WERI-Rb-1 (cell line): Measurements from ENCODE around the gene EFHD2.
"Not testable (repeated sequence)": the region's sequence is repeated elsewhere in the genome, so short reads cannot be mapped to it uniquely, and the experiment has no call there.

Experiments used
- DNase-seq: peaks from one replicate; pipeline ENCODE4 v3.0.0-alpha.2; 2020
- H3K27ac ChIP-seq: fragments of 250-450 bp; sonication (Bioruptor Pico); 2 replicates; pipeline ENCODE4 v1.5.1; 2020; ENCODE audit warnings: mild to moderate bottlenecking, moderate library complexity
- H3K27me3 ChIP-seq: fragments of 250-450 bp; sonication (Bioruptor Pico); 2 replicates; pipeline ENCODE4 v1.5.1; 2021; ENCODE audit warnings: mild to moderate bottlenecking, low read depth, moderate library complexity; ENCODE audit not compliant: insufficient read depth, severe bottlenecking
- H3K36me3 ChIP-seq: fragments of 250-450 bp; sonication (Bioruptor Pico); 2 replicates; pipeline ENCODE4 v1.5.1; 2020; ENCODE audit warnings: mild to moderate bottlenecking, moderate library complexity
- H3K4me3 ChIP-seq: 2 replicates; pipeline ENCODE4 v1.5.1; 2011; ENCODE audit warnings: low read depth, mild to moderate bottlenecking, control low read depth, low read length
- H3K9me3 ChIP-seq: fragments of 250-450 bp; sonication (Bioruptor Pico); 2 replicates; pipeline ENCODE4 v1.5.1; 2021; ENCODE audit warnings: mild to moderate bottlenecking, moderate library complexity; ENCODE audit not compliant: severe bottlenecking
- TF ChIP-seq, protein P1 (sequence below): IDR thresholded peaks from 2 replicates; pipeline ENCODE4 v1.5.1; 2011; ENCODE audit warnings: low read depth, mild to moderate bottlenecking, control low read depth, inconsistent platforms, low read length

EFHD2 gene

DNA sequence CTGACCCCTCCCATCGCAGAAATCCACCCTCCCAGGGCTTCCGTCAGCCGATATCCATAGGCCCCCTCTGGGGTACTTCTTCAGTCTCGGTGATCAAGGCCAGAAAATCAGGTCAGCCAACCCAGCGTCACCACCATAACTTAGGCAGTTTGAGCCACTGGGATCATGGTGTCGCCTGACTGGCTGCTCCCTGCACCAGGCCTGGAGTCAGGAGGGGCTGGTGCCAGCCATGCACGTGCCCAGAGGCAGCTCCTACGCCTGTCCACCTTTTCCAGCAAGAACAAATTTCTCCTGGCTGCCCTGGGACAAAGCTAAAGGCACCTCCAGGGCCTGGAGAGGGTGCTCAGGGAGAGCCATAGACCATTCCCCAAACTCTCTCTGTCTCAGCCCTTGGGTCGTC is 23.8 kb downstream of the EFHD2 start:
- DNase-seq, result no peak
- TF ChIP-seq, protein P1, sequence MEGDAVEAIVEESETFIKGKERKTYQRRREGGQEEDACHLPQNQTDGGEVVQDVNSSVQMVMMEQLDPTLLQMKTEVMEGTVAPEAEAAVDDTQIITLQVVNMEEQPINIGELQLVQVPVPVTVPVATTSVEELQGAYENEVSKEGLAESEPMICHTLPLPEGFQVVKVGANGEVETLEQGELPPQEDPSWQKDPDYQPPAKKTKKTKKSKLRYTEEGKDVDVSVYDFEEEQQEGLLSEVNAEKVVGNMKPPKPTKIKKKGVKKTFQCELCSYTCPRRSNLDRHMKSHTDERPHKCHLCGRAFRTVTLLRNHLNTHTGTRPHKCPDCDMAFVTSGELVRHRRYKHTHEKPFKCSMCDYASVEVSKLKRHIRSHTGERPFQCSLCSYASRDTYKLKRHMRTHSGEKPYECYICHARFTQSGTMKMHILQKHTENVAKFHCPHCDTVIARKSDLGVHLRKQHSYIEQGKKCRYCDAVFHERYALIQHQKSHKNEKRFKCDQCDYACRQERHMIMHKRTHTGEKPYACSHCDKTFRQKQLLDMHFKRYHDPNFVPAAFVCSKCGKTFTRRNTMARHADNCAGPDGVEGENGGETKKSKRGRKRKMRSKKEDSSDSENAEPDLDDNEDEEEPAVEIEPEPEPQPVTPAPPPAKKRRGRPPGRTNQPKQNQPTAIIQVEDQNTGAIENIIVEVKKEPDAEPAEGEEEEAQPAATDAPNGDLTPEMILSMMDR, result no peak
- Histone ChIP-seq H3K9me3 (no peaks in the 10 kb centered on the region), H3K36me3 (peaks cover 35% of the 10 kb centered on the region), H3K27me3 (no peaks in the 10 kb centered on the region), H3K4me3 (no peak overlapping the region), H3K27ac (peak overlapping the region; percentile 93)

DNA sequence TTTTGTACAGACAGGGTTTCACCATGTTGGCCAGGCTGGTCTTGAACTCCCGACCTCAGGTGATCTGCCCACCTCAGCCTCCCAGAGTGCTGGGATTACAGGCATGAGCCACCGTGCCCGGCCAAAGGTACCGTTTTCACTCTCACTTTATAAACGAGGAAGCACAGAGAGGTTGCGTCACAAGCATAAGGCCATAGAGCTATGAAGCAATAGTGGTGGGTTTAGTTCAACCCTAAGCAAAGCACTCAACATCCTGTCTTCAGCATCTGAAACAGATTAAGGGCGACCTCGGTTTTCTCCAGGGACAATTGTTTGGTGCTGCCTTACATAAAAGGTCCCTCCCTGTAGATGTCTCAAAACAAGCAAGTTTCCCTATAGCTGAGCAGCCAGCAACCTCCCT is 25.1 kb downstream of the EFHD2 start:
- not testable (repeated sequence) for H3K27me3 ChIP-seq, H3K4me3 ChIP-seq, H3K27ac ChIP-seq, H3K9me3 ChIP-seq, DNase-seq
- peaks cover 22% of the 10 kb centered on the region for H3K36me3 ChIP-seq

- Histone ChIP-seq H3K4me3 (no peak overlapping the region), H3K9me3 (no peaks in the 10 kb centered on the region), H3K27ac (no peak overlapping the region), H3K27me3 (no peaks in the 10 kb centered on the region), H3K36me3 (peaks cover 18% of the 10 kb centered on the region)
- no peak for DNase-seq
- TF ChIP-seq, protein P1, result no peak
These were observed 25.8 kb downstream of the EFHD2 start for GRCh38 chr1:15435239-15436077.

GRCh38 chr1:15436881-15437442 is 27.3 kb downstream of the EFHD2 start:
- peaks cover 4% of the 10 kb centered on the region; the same call in 1 of the 2 replicates for H3K36me3 ChIP-seq
- no peaks in the 10 kb centered on the region for H3K9me3 ChIP-seq
- H3K27me3 ChIP-seq, result no peaks in the 10 kb centered on the region
- no peak overlapping the region for H3K27ac ChIP-seq
- H3K4me3 ChIP-seq, result no peak overlapping the region
- DNase-seq, result no peak
- TF ChIP-seq, protein P1, result no peak

DNA sequence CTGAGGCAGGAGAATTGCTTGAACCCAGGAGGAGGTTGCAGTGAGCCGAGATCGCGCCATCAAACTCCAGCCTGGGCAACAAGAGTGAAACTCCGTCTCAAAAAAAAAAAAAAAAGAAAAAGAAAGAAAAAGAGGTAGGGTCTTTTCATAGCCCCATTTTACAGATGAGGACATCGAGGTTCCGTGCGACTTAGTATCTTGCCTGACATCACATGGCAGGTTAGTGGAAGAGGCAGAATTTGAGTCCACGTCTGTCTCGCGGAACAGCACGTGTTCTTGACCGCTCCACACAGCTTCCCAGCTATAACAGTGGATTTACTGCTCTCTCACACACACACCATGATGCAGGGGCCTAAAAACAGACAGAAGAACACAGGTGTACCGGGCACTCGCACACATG is 29.6 kb downstream of the EFHD2 start:
- H3K9me3 ChIP-seq, result no peaks in the 10 kb centered on the region
- H3K36me3 ChIP-seq, result no peaks in the 10 kb centered on the region
- TF ChIP-seq, protein P1, result no peak
- no peak for DNase-seq
- H3K27me3 ChIP-seq, result no peaks in the 10 kb centered on the region
- no peak overlapping the region for H3K4me3 ChIP-seq
- no peak overlapping the region for H3K27ac ChIP-seq

GRCh38 chr1:15440357-15440756 is 30.7 kb downstream of the EFHD2 start:
- Histone ChIP-seq H3K36me3 (no peaks in the 10 kb centered on the region), H3K27ac (no peak overlapping the region), H3K27me3 (no peaks in the 10 kb centered on the region), H3K4me3 (no peak overlapping the region), H3K9me3 (no peaks in the 10 kb centered on the region)
- no peak for DNase-seq
- TF ChIP-seq, protein P1, result no peak
